Measurements from ENCODE around the gene CLASP1. TPM values are rescaled to one million over a fixed set of nuclear protein-coding genes. Genes with fewer than 3 reads are reported as not detected.

CLASP1 gene
- total RNA-seq, 1 donor from 2014 or later, result 71.7 TPM

DNA sequence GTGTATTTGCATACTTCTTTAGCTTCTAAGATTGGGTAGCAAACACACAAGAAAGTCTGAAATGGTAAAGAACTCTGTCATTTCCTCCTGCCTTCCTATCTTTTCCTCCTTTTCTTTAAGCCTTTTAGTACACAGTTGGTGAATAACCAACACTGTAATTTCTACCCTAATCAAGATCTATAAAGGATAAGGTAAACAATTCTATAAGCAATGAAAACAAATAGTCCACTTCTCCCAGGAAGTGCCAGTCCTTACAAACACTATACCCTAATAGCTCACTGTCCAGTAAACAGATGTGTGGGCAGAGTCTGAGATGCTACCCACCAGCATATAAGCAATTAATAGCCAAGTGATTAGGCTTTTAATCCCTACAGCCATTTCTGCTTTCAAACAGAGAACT lies 283.2 kb downstream of the CLASP1 start:
- no peak overlapping the region for H3K4me3 Mint-ChIP-seq (ENCODE audit: low read depth)
- H3K4me1 Mint-ChIP-seq (ENCODE audit: low read depth), result peaks cover 3% of the 10 kb centered on the region
- no peaks in the 10 kb centered on the region for H3K9me3 Mint-ChIP-seq
- H3K36me3 Mint-ChIP-seq (ENCODE audit: low read depth), result peaks cover 50% of the 10 kb centered on the region
- no peak overlapping the region for H3K27ac Mint-ChIP-seq
- H3K27me3 Mint-ChIP-seq (ENCODE audit: low read depth), result no peaks in the 10 kb centered on the region
- DNase-seq (ENCODE audit: low spot score), result no peak
- intact Hi-C loops (cut with micrococcal nuclease), result no loop called here

DNA sequence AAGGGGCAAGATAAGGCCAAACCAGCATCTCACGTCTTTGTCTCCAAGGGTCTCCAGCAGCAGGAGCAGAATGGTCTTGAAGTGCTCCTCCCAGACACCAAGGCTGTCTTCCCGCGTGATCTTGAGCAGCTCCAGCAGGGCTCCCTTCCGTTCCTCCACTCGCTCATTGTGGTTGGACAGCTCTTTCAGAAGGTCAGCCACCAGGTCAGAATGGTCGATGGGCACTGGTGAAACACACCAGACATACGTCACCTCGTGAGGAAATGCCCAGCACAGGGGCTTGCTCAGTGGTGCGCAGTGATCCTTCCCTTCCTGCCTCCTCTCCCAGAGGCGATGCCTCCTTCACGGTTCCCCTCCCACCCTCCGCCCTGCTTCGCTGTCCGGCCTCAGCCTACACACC lies 284.2 kb downstream of the CLASP1 start:
- Mint-ChIP-seq H3K9me3 (no peaks in the 10 kb centered on the region), H3K4me3 (ENCODE audit: low read depth) (no peak overlapping the region), H3K27me3 (ENCODE audit: low read depth) (no peaks in the 10 kb centered on the region), H3K27ac (no peak overlapping the region), H3K36me3 (ENCODE audit: low read depth) (peaks cover 56% of the 10 kb centered on the region), H3K4me1 (ENCODE audit: low read depth) (peaks cover 7% of the 10 kb centered on the region)
- intact Hi-C loops (cut with micrococcal nuclease), result no loop called here
- no peak for DNase-seq (ENCODE audit: low spot score)

- no peak for DNase-seq (ENCODE audit: low spot score)
- no peaks in the 10 kb centered on the region for H3K9me3 Mint-ChIP-seq
- H3K4me3 Mint-ChIP-seq (ENCODE audit: low read depth), result no peak overlapping the region
- no peaks in the 10 kb centered on the region for H3K27me3 Mint-ChIP-seq (ENCODE audit: low read depth)
- H3K36me3 Mint-ChIP-seq (ENCODE audit: low read depth), result peaks cover 58% of the 10 kb centered on the region
- no peak overlapping the region for H3K27ac Mint-ChIP-seq
- H3K4me1 Mint-ChIP-seq (ENCODE audit: low read depth), result peaks cover 7% of the 10 kb centered on the region
- intact Hi-C loops (cut with micrococcal nuclease), result no loop called here
Observed at GRCh38 chr2:121363632-121364420, 285.4 kb downstream of the CLASP1 start.

GRCh38 chr2:121362774-121363173 lies 286.5 kb downstream of the CLASP1 start:
- no peak overlapping the region for H3K4me3 Mint-ChIP-seq (ENCODE audit: low read depth)
- no peaks in the 10 kb centered on the region for H3K9me3 Mint-ChIP-seq
- intact Hi-C loops (cut with micrococcal nuclease), result no loop called here

DNA sequence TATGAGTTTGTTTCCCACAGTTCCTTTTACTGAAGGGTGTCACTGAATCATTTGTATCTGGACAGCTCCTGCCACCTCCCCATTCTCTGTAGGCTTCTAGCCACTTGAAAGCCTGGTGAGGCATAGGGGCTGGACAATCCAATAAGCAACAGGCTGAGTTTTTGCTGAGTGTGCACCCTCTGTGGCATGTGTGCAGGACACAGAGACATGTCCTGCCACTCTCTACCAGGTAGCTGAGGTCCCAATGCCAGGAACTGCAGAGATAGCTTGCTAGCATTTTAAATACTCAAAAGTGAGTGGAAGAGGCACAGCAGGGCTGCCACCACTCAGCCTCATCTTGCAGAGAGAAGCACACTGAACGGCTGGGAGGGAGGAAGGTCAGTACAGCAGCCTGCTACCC lies 287.0 kb downstream of the CLASP1 start:
- Mint-ChIP-seq H3K4me1 (ENCODE audit: low read depth) (peaks cover 7% of the 10 kb centered on the region), H3K9me3 (no peaks in the 10 kb centered on the region), H3K4me3 (ENCODE audit: low read depth) (no peak overlapping the region), H3K27me3 (ENCODE audit: low read depth) (no peaks in the 10 kb centered on the region), H3K27ac (no peak overlapping the region), H3K36me3 (ENCODE audit: low read depth) (peaks cover 51% of the 10 kb centered on the region)
- no peak for DNase-seq (ENCODE audit: low spot score)
- intact Hi-C loops (cut with micrococcal nuclease), result no loop called here

More at GRCh38 chr2:121362774-121363173, 286.5 kb downstream of the CLASP1 start:
- no peak overlapping the region for H3K27ac Mint-ChIP-seq
- no peak for DNase-seq (ENCODE audit: low spot score)
- H3K27me3 Mint-ChIP-seq (ENCODE audit: low read depth), result no peaks in the 10 kb centered on the region
- peaks cover 7% of the 10 kb centered on the region for H3K4me1 Mint-ChIP-seq (ENCODE audit: low read depth)
- peaks cover 54% of the 10 kb centered on the region for H3K36me3 Mint-ChIP-seq (ENCODE audit: low read depth)

DNA sequence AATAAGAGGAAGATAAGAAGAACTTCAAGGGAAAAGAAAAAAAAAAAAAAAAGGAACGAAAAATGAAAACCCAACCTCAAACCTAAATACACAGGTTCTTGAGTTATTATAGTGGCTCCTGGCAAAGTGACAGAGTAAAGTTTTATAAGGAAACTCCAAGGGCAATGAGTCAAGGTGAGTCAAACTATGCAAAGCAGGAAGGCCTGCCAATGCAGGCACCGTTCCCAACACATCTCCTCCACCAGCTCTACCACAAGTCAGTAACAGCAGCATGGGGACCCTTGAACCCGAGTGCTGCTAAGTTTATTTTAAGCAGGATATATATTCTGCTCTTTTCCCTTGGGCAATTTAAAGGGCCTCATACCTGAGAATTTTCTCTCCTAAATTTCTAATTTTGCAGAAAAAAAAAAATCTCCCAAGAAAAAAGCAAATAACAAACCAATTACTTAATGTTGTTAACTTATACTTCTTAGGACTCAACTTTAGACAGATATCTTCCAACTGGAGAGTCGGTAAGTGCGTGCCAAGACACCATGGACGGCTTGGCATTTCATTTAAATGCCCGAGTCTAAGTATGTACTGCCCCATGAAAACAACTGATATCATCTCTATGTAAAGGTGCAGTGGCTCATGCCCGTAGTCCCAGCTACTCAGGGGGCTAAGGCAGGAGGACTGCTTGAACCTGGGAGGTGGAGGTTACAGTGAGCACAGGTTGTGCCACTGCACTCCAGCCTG lies 288.5 kb downstream of the CLASP1 start:
- no peak overlapping the region for H3K27ac Mint-ChIP-seq
- intact Hi-C loops (cut with micrococcal nuclease), result no loop called here
- H3K27me3 Mint-ChIP-seq (ENCODE audit: low read depth), result no peaks in the 10 kb centered on the region
- no peak overlapping the region for H3K4me3 Mint-ChIP-seq (ENCODE audit: low read depth)
- H3K4me1 Mint-ChIP-seq (ENCODE audit: low read depth), result peaks cover 7% of the 10 kb centered on the region
- no peak for DNase-seq (ENCODE audit: low spot score)
- H3K36me3 Mint-ChIP-seq (ENCODE audit: low read depth), result peaks cover 53% of the 10 kb centered on the region
- no peaks in the 10 kb centered on the region for H3K9me3 Mint-ChIP-seq

DNA sequence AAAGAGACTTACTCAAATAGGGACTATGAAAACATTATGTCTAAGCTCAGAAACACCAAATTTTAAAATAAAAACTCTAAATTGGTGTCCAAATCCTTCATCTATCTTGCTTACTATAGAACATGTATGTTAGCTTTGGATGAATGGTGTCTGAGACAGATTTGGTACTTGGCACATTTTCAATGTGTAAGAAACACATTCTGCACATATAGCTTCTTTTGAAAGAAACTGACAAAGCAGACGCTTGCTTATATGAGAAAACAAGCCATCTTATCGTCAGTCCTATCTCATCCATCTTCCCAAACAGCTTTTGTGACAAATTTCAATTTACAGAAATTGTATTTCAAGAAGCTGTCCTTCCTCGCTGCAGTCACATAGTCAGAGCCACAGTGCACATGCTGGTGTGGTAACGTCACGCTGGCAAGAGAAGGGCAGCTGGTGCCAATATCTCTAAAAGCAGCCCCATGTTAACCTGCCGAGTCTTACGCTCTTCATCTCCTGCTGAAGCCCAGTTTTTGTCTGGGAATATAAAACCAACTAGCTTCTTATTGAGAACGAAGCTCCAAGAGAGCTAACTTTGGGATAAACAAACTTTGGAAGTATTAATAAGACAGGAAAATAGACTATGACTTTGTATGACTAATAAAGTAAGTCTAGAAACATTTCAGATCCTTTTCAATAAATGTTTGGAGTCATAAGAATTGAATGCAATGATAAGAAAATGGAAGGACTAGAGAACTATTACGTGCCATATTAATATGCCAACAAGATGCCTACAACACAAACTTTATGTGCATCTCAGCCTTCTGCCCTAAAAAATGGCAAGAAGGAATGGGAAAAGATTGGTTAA lies 289.3 kb downstream of the CLASP1 start:
- H3K36me3 Mint-ChIP-seq (ENCODE audit: low read depth), result peaks cover 51% of the 10 kb centered on the region
- intact Hi-C loops (cut with micrococcal nuclease), result loop anchor here (5.0 kb wide), 1 partner anchor 273 kb away; no protein-coding TSS in a partner anchor
- no peaks in the 10 kb centered on the region for H3K27me3 Mint-ChIP-seq (ENCODE audit: low read depth)
- no peaks in the 10 kb centered on the region for H3K9me3 Mint-ChIP-seq
- H3K4me1 Mint-ChIP-seq (ENCODE audit: low read depth), result peaks cover 10% of the 10 kb centered on the region
- H3K4me3 Mint-ChIP-seq (ENCODE audit: low read depth), result no peak overlapping the region
- H3K27ac Mint-ChIP-seq, result no peak overlapping the region
- no peak for DNase-seq (ENCODE audit: low spot score)

DNA sequence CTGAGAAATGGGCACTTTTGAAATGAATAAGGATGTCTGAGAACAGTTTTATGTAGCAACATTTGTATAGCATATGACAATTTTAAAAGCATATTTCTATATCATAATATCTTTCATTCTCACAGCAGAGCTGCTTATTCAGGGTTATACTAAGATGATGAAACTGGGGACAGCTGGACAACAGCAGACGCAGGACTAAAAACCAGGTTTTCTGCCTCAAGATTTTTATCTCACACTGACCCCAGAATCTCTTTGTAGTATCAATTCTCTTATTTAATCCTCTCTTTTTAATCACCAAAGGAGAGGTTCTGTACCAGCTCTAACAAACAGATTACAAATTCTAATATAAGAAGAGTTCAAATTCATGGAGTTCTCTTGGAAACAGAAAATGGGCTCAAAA lies 290.1 kb downstream of the CLASP1 start:
- Mint-ChIP-seq H3K9me3 (no peaks in the 10 kb centered on the region), H3K4me1 (ENCODE audit: low read depth) (peaks cover 10% of the 10 kb centered on the region), H3K27me3 (ENCODE audit: low read depth) (no peaks in the 10 kb centered on the region), H3K36me3 (ENCODE audit: low read depth) (peaks cover 55% of the 10 kb centered on the region), H3K27ac (no peak overlapping the region), H3K4me3 (ENCODE audit: low read depth) (no peak overlapping the region)
- no peak for DNase-seq (ENCODE audit: low spot score)
- intact Hi-C loops (cut with micrococcal nuclease), result loop anchor here (5.0 kb wide), 1 partner anchor 272 kb away; no protein-coding TSS in a partner anchor

GRCh38 chr2:121358291-121358690 lies 291.0 kb downstream of the CLASP1 start:
- no peaks in the 10 kb centered on the region for H3K9me3 Mint-ChIP-seq
- no peak overlapping the region for H3K4me3 Mint-ChIP-seq (ENCODE audit: low read depth)
- no peak overlapping the region for H3K27ac Mint-ChIP-seq
- peaks cover 8% of the 10 kb centered on the region for H3K4me1 Mint-ChIP-seq (ENCODE audit: low read depth)
- H3K36me3 Mint-ChIP-seq (ENCODE audit: low read depth), result peaks cover 59% of the 10 kb centered on the region
- H3K27me3 Mint-ChIP-seq (ENCODE audit: low read depth), result no peaks in the 10 kb centered on the region
- no peak for DNase-seq (ENCODE audit: low spot score)
- intact Hi-C loops (cut with micrococcal nuclease), result loop anchor here (5.0 kb wide), 1 partner anchor 271 kb away; no protein-coding TSS in a partner anchor

DNA sequence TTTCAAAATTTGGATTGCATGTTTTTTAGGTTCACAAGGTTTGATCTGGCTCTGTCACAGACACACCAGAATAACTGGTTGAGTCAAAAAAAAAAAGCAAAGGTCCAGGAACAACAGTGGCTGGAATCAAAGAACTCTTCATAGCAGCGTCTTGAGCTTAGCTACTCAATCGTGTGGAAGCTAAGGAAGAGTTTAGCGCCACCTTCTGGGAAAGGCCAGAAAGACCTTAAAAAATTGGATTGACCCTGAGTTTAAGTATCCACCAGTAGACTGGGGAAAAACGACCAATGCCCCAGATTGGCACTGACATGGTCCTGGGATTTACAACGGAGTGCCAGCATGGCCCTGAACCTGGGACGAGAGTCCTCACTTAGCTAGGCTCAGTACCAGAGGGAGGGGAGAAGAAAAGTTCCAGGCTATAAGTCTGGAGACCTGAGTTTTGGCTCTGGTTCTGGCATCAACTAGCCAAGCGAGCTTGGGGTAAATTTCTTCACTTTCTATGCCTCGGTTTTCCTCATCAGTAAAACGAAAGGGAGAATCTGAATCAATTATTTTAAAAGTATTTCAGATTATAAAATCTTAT lies 293.1 kb downstream of the CLASP1 start:
- no peaks in the 10 kb centered on the region for H3K27me3 Mint-ChIP-seq (ENCODE audit: low read depth)
- H3K36me3 Mint-ChIP-seq (ENCODE audit: low read depth), result peaks cover 52% of the 10 kb centered on the region
- DNase-seq (ENCODE audit: low spot score), result no peak
- peaks cover 8% of the 10 kb centered on the region for H3K4me1 Mint-ChIP-seq (ENCODE audit: low read depth)
- H3K4me3 Mint-ChIP-seq (ENCODE audit: low read depth), result no peak overlapping the region
- no peak overlapping the region for H3K27ac Mint-ChIP-seq
- intact Hi-C loops (cut with micrococcal nuclease), result loop anchor here (5.0 kb wide), 1 partner anchor 269 kb away; no protein-coding TSS in a partner anchor
- H3K9me3 Mint-ChIP-seq, result no peaks in the 10 kb centered on the region

DNA sequence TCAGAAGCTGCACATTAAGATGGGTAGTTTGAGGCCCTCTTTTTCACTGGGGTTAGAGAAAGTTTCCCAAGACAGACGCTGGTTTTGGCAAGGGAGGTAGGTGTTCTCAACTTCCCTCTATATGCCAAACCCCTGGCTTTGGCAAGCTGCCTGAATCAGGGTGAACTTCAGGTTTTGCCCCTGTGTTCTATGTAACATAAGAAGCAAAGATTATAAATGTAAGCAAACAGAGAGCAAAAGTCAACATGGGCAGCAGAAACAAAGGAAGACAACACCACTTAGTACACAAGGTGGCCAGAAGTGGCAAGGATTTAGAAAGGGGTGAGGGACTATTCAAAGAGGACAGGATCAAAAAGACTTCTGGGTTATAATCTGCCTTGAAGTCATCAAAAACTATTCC lies 293.8 kb downstream of the CLASP1 start:
- Mint-ChIP-seq H3K36me3 (ENCODE audit: low read depth) (peaks cover 48% of the 10 kb centered on the region), H3K27ac (no peak overlapping the region), H3K9me3 (no peaks in the 10 kb centered on the region), H3K4me3 (ENCODE audit: low read depth) (no peak overlapping the region), H3K4me1 (ENCODE audit: low read depth) (peaks cover 6% of the 10 kb centered on the region), H3K27me3 (ENCODE audit: low read depth) (no peaks in the 10 kb centered on the region)
- intact Hi-C loops (cut with micrococcal nuclease), result loop anchor here (5.0 kb wide), 1 partner anchor 268 kb away; no protein-coding TSS in a partner anchor
- no peak for DNase-seq (ENCODE audit: low spot score)
